HL-60 (cell line): ENCODE results near the gene WWOX.

Experiments used
- DNase-seq, 2 experiments: peaks; one replicate each; pipeline ENCODE4 v3.0.0-alpha.2; 2010 to 2020; ENCODE audit warnings: low read depth in 1 of 2, low spot score in 1 of 2
- H3K27ac ChIP-seq: fragments of 250-450 bp; sonication (Bioruptor Pico); replicated peaks from 2 replicates; pipeline ENCODE4 v1.5.1; 2020; ENCODE audit warnings: mild to moderate bottlenecking, moderate library complexity
- H3K27me3 ChIP-seq: fragments of 250-450 bp; sonication (Bioruptor Pico); 2 replicates; pipeline ENCODE4 v1.5.1; 2021; ENCODE audit warnings: mild to moderate bottlenecking, moderate library complexity; ENCODE audit not compliant: insufficient read depth, poor library complexity, severe bottlenecking
- H3K4me3 ChIP-seq: replicated peaks from 2 replicates; pipeline ENCODE4 v1.5.1; 2011; ENCODE audit warnings: mild to moderate bottlenecking, control low read depth, low read length; ENCODE audit not compliant: insufficient read depth
- GABPA ChIP-seq: IDR thresholded peaks from 2 replicates; pipeline ENCODE4 v1.6.1; 2012; ENCODE audit warnings: low read depth
- POLR2AphosphoS5 ChIP-seq: IDR thresholded peaks from 2 replicates; pipeline ENCODE4 v1.6.1; 2012; ENCODE audit warnings: low read depth
- REST ChIP-seq: IDR thresholded peaks from 2 replicates; pipeline ENCODE4 v1.6.1; 2012; ENCODE audit warnings: low read depth; ENCODE audit not compliant: insufficient replicate concordance
- SPI1 ChIP-seq: IDR thresholded peaks from 2 replicates; pipeline ENCODE4 v1.6.1; 2012; ENCODE audit warnings: low read depth, mild to moderate bottlenecking, borderline replicate concordance
- TF ChIP-seq, protein P1 (sequence below): IDR thresholded peaks from one replicate; pipeline ENCODE4 v1.5.1; 2011; ENCODE audit warnings: low read length, control low read depth, inconsistent platforms; ENCODE audit not compliant: insufficient read depth

Gene WWOX

GRCh38 chr16:78571898-78572358 is 472.5 kb downstream of the WWOX start:
- Histone ChIP-seq H3K4me3 (no peak overlapping the region), H3K27ac (no peak overlapping the region), H3K27me3 (no peaks in the 10 kb centered on the region)
- no peak for DNase-seq
- TF ChIP-seq POLR2AphosphoS5: no peak

GRCh38 chr16:78574571-78574970 is 475.1 kb downstream of the WWOX start:
- Histone ChIP-seq H3K4me3 (no peak overlapping the region), H3K27me3 (no peaks in the 10 kb centered on the region), H3K27ac (no peak overlapping the region)
- TF ChIP-seq SPI1 (no peak), REST (no peak), GABPA (no peak), POLR2AphosphoS5 (no peak)
- TF ChIP-seq, protein P1, sequence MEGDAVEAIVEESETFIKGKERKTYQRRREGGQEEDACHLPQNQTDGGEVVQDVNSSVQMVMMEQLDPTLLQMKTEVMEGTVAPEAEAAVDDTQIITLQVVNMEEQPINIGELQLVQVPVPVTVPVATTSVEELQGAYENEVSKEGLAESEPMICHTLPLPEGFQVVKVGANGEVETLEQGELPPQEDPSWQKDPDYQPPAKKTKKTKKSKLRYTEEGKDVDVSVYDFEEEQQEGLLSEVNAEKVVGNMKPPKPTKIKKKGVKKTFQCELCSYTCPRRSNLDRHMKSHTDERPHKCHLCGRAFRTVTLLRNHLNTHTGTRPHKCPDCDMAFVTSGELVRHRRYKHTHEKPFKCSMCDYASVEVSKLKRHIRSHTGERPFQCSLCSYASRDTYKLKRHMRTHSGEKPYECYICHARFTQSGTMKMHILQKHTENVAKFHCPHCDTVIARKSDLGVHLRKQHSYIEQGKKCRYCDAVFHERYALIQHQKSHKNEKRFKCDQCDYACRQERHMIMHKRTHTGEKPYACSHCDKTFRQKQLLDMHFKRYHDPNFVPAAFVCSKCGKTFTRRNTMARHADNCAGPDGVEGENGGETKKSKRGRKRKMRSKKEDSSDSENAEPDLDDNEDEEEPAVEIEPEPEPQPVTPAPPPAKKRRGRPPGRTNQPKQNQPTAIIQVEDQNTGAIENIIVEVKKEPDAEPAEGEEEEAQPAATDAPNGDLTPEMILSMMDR: no peak
- DNase-seq: no peak

- TF ChIP-seq REST (no peak), POLR2AphosphoS5 (no peak), GABPA (no peak), SPI1 (no peak)
- TF ChIP-seq, protein P1: no peak
- Histone ChIP-seq H3K4me3 (no peak overlapping the region), H3K27ac (no peak overlapping the region), H3K27me3 (no peaks in the 10 kb centered on the region)
- no peak for DNase-seq
These were observed 477.5 kb downstream of the WWOX start for GRCh38 chr16:78576941-78577340.

DNA sequence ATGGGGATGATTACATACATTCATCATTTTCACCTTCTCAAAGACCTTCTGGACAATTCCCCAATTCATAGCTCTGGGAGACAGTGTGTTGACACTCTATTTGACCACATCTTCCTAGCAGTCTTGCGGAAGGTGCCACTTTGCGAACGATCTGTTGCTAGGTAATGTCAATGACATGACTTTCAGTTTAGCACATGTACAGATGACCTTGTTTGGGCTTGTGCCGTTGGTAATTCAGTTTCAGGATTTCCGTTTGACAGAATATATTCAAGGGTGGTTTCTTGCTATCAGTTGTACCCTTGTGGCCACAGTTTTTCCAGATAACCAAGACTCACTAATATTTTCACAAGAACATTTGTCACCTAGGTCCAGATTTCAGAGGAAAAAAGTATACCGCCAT is 478.2 kb downstream of the WWOX start:
- DNase-seq: no peak
- TF ChIP-seq SPI1 (no peak), REST (no peak), GABPA (no peak), POLR2AphosphoS5 (no peak)
- TF ChIP-seq, protein P1: no peak
- H3K27me3 ChIP-seq: no peaks in the 10 kb centered on the region
- H3K4me3 ChIP-seq: no peak overlapping the region
- no peak overlapping the region for H3K27ac ChIP-seq
